Stomach (tissue), 4 donors: Measurements from ENCODE around the gene CTNND1.

Experiments used
- EP300 ChIP-seq: sonication (generic); formaldehyde crosslinking; IDR thresholded peaks from one replicate; pipeline ENCODE4 v1.6.1; 2017; ENCODE audit warnings: antibody characterized with exemption
- POLR2A ChIP-seq, 4 donors: fragments of 450-650 bp; IDR thresholded peaks; one replicate each; pipeline ENCODE4 v1.6.1; 2016; ENCODE audit warnings: antibody characterized with exemption in 4 of 4, control low read depth in 2 of 4, mild to moderate bottlenecking in 1 of 4, moderate library complexity in 1 of 4

- no peak for TF ChIP-seq EP300
- no peak for TF ChIP-seq POLR2A (IDR thresholded peaks at IDR 0.05)
Observed at GRCh38 chr11:57823859-57824258, 62.3 kb downstream of the CTNND1 start.
